Body of pancreas (tissue), 4 donors: ENCODE results near the gene SSH2. TPM values are rescaled to one million over a fixed set of nuclear protein-coding genes. Genes with fewer than 3 reads are reported as not detected.

ENCODE experiments used
- ATAC-seq: fragments of 150-250 bp; one replicate; pipeline ENCODE4 v1.9.1; 2016
- DNase-seq, 4 donors: peaks; one replicate each; pipeline ENCODE4 v3.0.0-alpha.2; 2019
- H3K27ac ChIP-seq, 4 donors: fragments of 200-600 bp; sonication (generic); 1 replicate in 3 of 4; 2 replicates in 1 of 4; pipeline versions ENCODE4 v1.5.1 to v1.6.1; 2016 to 2019; ENCODE audit warnings: mild to moderate bottlenecking in 1 of 4, mixed read lengths in 1 of 4, moderate library complexity in 1 of 4
- H3K27me3 ChIP-seq, 2 donors: fragments of 200-600 bp; sonication (generic); one replicate each; pipeline ENCODE4 v1.6.0; 2016; ENCODE audit warnings: mild to moderate bottlenecking in 1 of 2
- H3K36me3 ChIP-seq, 2 donors: fragments of 200-600 bp; sonication (generic); replicated peaks in 1 of 2; 2 replicates each; pipeline ENCODE4 v1.5.1; 2016; ENCODE audit warnings: low read depth in 2 of 2; ENCODE audit not compliant: insufficient read depth in 1 of 2
- H3K4me1 ChIP-seq: fragments of 200-600 bp; sonication (generic); one replicate; pipeline ENCODE4 v1.6.0; 2016
- H3K4me3 ChIP-seq, 2 donors: fragments of 200-600 bp; sonication (generic); 1 replicate in 1 of 2; 2 replicates in 1 of 2; pipeline ENCODE4 v1.5.1; 2016 to 2019
- H3K9me3 ChIP-seq, 3 donors: fragments of 200-600 bp; sonication (generic); 1 replicate in 2 of 3; 2 replicates in 1 of 3; pipeline ENCODE4 v1.5.1; 2016
- CTCF ChIP-seq, 7 experiments: fragments of 450-650 bp in 4 of 7; fragments of 200-600 bp in 3 of 7; sonication (generic) in 3 of 7; IDR thresholded peaks; one replicate each; pipeline ENCODE4 v1.5.1; 2016 to 2019; ENCODE audit warnings: antibody characterized with exemption in 7 of 7
- POLR2A ChIP-seq, 3 donors: fragments of 450-650 bp; IDR thresholded peaks; one replicate each; pipeline ENCODE4 v1.6.1; 2016; ENCODE audit warnings: antibody characterized with exemption in 3 of 3, mild to moderate bottlenecking in 2 of 3
- WGBS, 2 donors: methylation state at CpG; one replicate each; pipeline ENCODE4 v1.1.5; 2017; 5-methylcytosine and 5-hydroxymethylcytosine counted together
- intact Hi-C: fragments of 100-400 bp; cut with DNase I; formaldehyde crosslinking; loops from one replicate; pipeline ENCODE4 v1.15.1; 2023
- total RNA-seq, 2 donors: library from RNA; depleted of rRNA; stranded (reverse); fragments of >200 nt; gene quantifications; one replicate each; pipeline ENCODE4 v1.1.0, GENCODE V29; 2016

The SSH2 gene
- total RNA-seq, 2 donors from 2014 or later: 8.2 to 8.6 TPM

DNA sequence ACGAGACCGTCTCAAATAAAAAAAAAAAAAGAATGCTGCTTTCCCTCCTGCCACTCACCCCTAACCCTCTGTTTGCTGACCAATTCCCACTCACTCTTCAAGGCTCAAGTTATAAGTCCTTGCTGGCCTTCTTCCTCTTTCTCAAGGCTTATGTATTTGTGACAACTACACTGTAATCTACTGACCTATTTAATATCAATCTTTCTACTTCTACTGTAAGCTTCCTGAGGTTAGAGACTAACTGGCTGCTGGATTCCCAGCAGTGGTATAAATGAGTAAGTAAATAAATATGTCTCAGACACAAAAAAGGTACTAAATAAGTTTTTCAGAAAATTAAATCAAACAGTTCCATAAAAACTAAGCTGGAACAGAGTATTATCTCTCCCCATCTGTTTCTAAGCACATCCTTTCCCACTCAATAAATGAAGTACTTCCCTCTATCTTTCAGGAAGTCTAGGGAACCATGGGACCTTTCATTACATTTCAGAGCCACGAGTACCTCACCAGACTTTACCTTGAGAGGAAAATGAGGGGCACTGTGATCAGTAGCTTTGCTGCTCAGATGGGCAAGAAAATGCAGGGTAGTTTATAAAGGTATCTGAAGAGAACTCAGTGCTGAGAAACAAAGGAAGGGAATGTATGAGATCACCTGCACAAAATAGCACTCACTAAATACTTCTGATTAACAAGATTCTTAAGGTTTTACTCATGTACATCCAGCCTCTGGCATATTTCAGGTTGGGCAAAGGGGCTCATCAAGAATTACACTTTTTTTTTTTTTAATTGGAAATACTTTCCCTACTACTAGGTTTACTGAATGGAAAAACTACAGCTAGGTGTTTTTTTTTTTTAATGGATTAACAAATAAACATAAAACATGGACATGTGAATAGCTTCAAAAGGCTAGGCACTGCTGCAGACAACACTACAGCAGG is 10.8 kb downstream of the SSH2 start:
- intact Hi-C loops: no loop called here
- TF ChIP-seq CTCF (IDR thresholded peaks at IDR 0.05) (no peak), POLR2A (IDR thresholded peaks at IDR 0.05) (no peak)

DNA sequence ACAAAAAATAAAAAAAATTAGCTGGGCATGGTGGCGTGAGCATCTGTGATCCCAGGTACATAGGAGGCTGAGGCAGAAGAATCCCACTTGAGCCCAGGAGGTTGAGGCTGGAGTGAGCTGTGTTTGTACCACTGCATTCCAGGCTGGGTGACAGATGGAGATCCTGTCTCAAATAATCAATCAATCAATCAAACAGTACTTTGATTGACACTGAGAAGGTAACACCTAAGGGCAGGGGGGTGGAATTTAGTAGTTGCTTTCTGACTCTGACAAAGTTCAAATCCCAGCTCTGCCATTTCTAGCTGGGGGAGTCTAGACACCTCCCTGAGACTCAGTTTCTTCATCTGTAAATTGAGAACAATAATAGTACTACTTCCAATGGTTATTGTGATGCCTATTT is 12.0 kb downstream of the SSH2 start:
- Histone ChIP-seq H3K27ac (no peak overlapping the region), H3K9me3 (no peaks in the 10 kb centered on the region), H3K4me3 (no peak overlapping the region), H3K27me3 (no peaks in the 10 kb centered on the region), H3K4me1 (peaks cover 21% of the 10 kb centered on the region), H3K36me3 (no peaks in the 10 kb centered on the region)
- WGBS, 2 donors: 100% methylated on average over 1 of the region's 1 CpG
- TF ChIP-seq POLR2A (IDR thresholded peaks at IDR 0.05) (no peak), CTCF (IDR thresholded peaks at IDR 0.05) (no peak)
- ATAC-seq (no peak), DNase-seq (no peak)
- intact Hi-C loops: no loop called here

More for the DNA sequence above, 10.8 kb downstream of the SSH2 start:
- DNase-seq (no peak), ATAC-seq (peak; percentile 48)
- WGBS, 2 donors: 33 to 42% methylated on average over 3 of the region's 3 CpGs
- no peak overlapping the region for H3K4me3 ChIP-seq
- H3K36me3 ChIP-seq: no peaks in the 10 kb centered on the region
- H3K4me1 ChIP-seq: peaks cover 21% of the 10 kb centered on the region
- H3K27ac ChIP-seq: peak overlapping the region in 1 of 4 donors; percentile 31
- no peaks in the 10 kb centered on the region for H3K27me3 ChIP-seq
- no peaks in the 10 kb centered on the region for H3K9me3 ChIP-seq

DNA sequence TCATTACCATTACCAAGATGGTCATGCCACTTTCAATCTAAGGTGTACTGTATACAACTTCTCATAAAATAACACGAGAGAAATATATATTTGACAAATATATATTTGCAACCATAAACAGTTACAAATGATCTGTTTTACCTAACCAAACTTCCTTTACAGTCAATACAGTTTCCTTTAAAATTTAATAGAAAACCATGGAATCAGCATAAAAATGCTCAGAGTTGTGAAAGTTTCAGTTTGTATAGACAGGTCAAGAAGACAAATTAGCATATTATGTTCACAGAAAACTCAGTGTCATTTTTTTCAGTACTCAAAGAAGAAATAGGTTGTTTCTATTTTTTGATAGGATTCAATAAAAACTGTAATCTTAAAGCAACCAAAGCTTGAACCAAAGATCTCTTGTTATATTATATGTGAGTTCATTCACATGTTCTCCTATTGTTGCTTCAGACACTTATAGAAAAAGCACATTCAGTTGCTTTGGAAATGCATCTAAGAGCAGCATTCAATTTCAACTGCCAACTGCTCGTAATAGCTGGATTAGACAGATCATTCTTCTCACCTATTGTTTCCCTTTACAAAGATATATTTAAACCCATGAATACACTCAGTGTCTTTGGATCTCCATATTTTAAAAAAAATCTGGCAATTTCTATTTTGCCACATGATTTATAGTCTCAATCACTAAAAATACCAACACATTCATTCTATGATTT is 15.1 kb downstream of the SSH2 start:
- Histone ChIP-seq H3K9me3 (no peaks in the 10 kb centered on the region), H3K4me1 (peaks cover 39% of the 10 kb centered on the region), H3K27ac (no peak overlapping the region), H3K27me3 (no peaks in the 10 kb centered on the region), H3K36me3 (no peaks in the 10 kb centered on the region), H3K4me3 (no peak overlapping the region)
- DNase-seq (no peak), ATAC-seq (no peak)
- TF ChIP-seq CTCF (IDR thresholded peaks at IDR 0.05) (no peak), POLR2A (IDR thresholded peaks at IDR 0.05) (no peak)
- intact Hi-C loops: no loop called here
- 72 to 77% methylated on average over 2 of the region's 2 CpGs for WGBS, 2 donors

- H3K4me3 ChIP-seq: no peak overlapping the region
- H3K36me3 ChIP-seq: no peaks in the 10 kb centered on the region
- peaks cover 27% of the 10 kb centered on the region for H3K4me1 ChIP-seq
- DNase-seq (no peak), ATAC-seq (peak; percentile 80)
- intact Hi-C loops: no loop called here
- no peak for TF ChIP-seq POLR2A (IDR thresholded peaks at IDR 0.05)
- no peak for TF ChIP-seq CTCF (IDR thresholded peaks at IDR 0.05)
- H3K27me3 ChIP-seq: no peaks in the 10 kb centered on the region
- H3K27ac ChIP-seq: no peak overlapping the region
- H3K9me3 ChIP-seq: no peaks in the 10 kb centered on the region
Measured at GRCh38 chr17:29911641-29912177, 18.3 kb downstream of the SSH2 start.
